ENCODE measurements around the gene FOXJ3.

DNA sequence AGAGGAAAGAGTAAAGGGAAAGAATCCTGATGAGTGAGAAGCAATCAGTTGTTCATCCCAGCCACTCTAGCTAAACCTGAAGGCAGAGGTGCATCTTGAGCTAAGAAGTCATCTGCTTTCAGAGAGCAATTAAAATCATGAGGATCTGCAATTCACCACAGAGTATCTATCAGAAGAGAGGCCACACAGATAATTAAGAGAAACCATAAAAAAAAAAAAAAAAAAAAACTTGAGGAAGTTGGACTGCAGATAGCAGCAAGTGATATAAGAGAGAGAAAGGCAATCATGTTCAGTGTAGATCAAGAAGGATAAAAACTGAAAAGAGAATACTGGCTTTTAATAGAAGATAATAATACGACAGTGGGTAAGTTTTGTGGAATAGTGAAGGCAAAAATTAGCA lies 17.7 kb downstream of the FOXJ3 start:
- TF ChIP-seq, protein P1, sequence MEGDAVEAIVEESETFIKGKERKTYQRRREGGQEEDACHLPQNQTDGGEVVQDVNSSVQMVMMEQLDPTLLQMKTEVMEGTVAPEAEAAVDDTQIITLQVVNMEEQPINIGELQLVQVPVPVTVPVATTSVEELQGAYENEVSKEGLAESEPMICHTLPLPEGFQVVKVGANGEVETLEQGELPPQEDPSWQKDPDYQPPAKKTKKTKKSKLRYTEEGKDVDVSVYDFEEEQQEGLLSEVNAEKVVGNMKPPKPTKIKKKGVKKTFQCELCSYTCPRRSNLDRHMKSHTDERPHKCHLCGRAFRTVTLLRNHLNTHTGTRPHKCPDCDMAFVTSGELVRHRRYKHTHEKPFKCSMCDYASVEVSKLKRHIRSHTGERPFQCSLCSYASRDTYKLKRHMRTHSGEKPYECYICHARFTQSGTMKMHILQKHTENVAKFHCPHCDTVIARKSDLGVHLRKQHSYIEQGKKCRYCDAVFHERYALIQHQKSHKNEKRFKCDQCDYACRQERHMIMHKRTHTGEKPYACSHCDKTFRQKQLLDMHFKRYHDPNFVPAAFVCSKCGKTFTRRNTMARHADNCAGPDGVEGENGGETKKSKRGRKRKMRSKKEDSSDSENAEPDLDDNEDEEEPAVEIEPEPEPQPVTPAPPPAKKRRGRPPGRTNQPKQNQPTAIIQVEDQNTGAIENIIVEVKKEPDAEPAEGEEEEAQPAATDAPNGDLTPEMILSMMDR (IDR thresholded peaks at IDR 0.05), result no peak
- no peak for TF ChIP-seq EP300 (IDR thresholded peaks at IDR 0.05)
